Measurements from ENCODE around the gene ATG4A. TPM values are rescaled to one million over a fixed set of nuclear protein-coding genes. Genes with fewer than 3 reads are reported as not detected.

Gene ATG4A
- total and polyA plus RNA-seq, 2 of the 8 experiments (the other 6 are each of a cell fraction or from before 2014, with no cell fraction given) = 1.2 to 2.0 TPM

- FAIRE-seq = no peak
- Histone ChIP-seq H2BK12ac (ENCODE audit: low read depth, low read length) (no peak overlapping the region), H3K56ac (replicated peaks; ENCODE audit: insufficient read length, low read depth, low read length) (no peak overlapping the region), H3K79me1 (ENCODE audit: low read depth, low read length) (no peaks in the 10 kb centered on the region), H3K4ac (replicated peaks; ENCODE audit: insufficient read length, low read depth, low read length) (no peak overlapping the region), H4K5ac (ENCODE audit: insufficient read length, low read depth, low read length) (no peak overlapping the region), H2AK5ac (ENCODE audit: low read depth, low read length) (no peak overlapping the region), H4K20me1 (replicated peaks in 1 of 2; ENCODE audit: control insufficient read depth in 1 of 2, insufficient read depth in 2 of 2, low read length in 2 of 2) (no peaks in the 10 kb centered on the region), H4K8ac (ENCODE audit: extremely low read depth, insufficient read depth, low read length) (no peak overlapping the region), H3K18ac (ENCODE audit: extremely low read depth, low read length) (no peak overlapping the region), H3K27me3 (replicated peaks in 1 of 4; ENCODE audit: control insufficient read depth in 3 of 4, extremely low read depth in 1 of 4, insufficient read depth in 3 of 4, low read length in 3 of 4) (no peaks in the 10 kb centered on the region), H3K9ac (replicated peaks in 1 of 4; ENCODE audit: extremely low read depth in 1 of 4, low read depth in 3 of 4, low read length in 3 of 4) (no peak overlapping the region), H3K9me3 (ENCODE audit: insufficient read depth in 2 of 2, low read depth in 1 of 2, low read length in 1 of 2) (no peaks in the 10 kb centered on the region), H2BK20ac (ENCODE audit: low read length) (no peak overlapping the region), H3K79me2 (ENCODE audit: control insufficient read depth in 1 of 2, insufficient read depth in 2 of 2, low read length in 2 of 2) (peaks cover 0 to 9% of the 10 kb centered on the region in 2 experiments; a peak in 2 of 4 replicates), H3K36me3 (ENCODE audit: control insufficient read depth in 2 of 4, insufficient read depth in 4 of 4, low read length in 3 of 4) (peaks cover 4 to 12% (median 6%) of the 10 kb centered on the region in 4 experiments; a peak in 6 of 8 replicates), H2BK15ac (ENCODE audit: low read length) (no peak overlapping the region), H3K23me2 (ENCODE audit: low read depth, low read length) (peaks cover 4% of the 10 kb centered on the region; the same call in 1 of the 2 replicates), H2BK5ac (ENCODE audit: low read depth, low read length) (no peak overlapping the region), H4K91ac (replicated peaks; ENCODE audit: insufficient read length, low read length) (no peak overlapping the region), H3K27ac (ENCODE audit: low read depth, low read length) (no peak overlapping the region), H3K23ac (ENCODE audit: insufficient read length) (no peak overlapping the region), H3K4me3 (ENCODE audit: extremely low read depth in 1 of 4, insufficient read depth in 2 of 4, low read depth in 3 of 4, low read length in 4 of 4) (no peak overlapping the region), H2BK120ac (replicated peaks; ENCODE audit: low read depth, low read length) (no peak overlapping the region), H3K4me2 (ENCODE audit: insufficient read depth in 1 of 2, low read depth in 2 of 2, low read length in 2 of 2) (no peak overlapping the region), H3K14ac (ENCODE audit: insufficient read length) (no peak overlapping the region), H3K4me1 (replicated peaks in 1 of 4; ENCODE audit: control insufficient read depth in 3 of 4, insufficient read depth in 4 of 4, low read length in 3 of 4) (no peaks in the 10 kb centered on the region), H2AFZ (ENCODE audit: low read length) (no peak overlapping the region)
- ChIA-PET CTCF (ENCODE audit: partially characterized antibody) (no interaction called here), POLR2A (ENCODE audit: partially characterized antibody) (no interaction called here)
- WGBS, 2 experiments (ENCODE audit: extremely low coverage in 1 of 2, insufficient coverage in 1 of 2, insufficient read length in 1 of 2, insufficient replicate concordance in 2 of 2, low coverage in 1 of 2, low lambda C conversion rate in 2 of 2, missing lambda C conversion rate in 1 of 2) = 86% methylated on average over 1 of the region's 1 CpG; no CpG with 5 or more reads in 1 of the 2 experiments
- no peak for DNase-seq (ENCODE audit: low read depth in 1 of 2, low spot score in 2 of 2)
- TF ChIP-seq MAFK (IDR thresholded peaks at IDR 0.05; ENCODE audit: low read depth, low read length) = no peak
- no peak for TF ChIP-seq YY1 (IDR thresholded peaks at IDR 0.05; ENCODE audit: low read depth, low read length)
- TF ChIP-seq SIRT6 (IDR thresholded peaks at IDR 0.05; ENCODE audit: low read length) = no peak
- no peak for TF ChIP-seq FOSL1 (IDR thresholded peaks at IDR 0.05; ENCODE audit: insufficient read depth, low read depth, low read length)
Observed at GRCh38 chrX:108088511-108088910, 3.1 kb upstream of the ATG4A start.

Measured in H1 (cell line).